GM23338 (cell line): ENCODE measurements around the gene TMEM92.
"Not testable (repeated sequence)": the region's sequence is repeated elsewhere in the genome, so short reads cannot be mapped to it uniquely, and the experiment has no call there.

Experiments used
- CREB1 ChIP-seq: fragments of 250-450 bp; sonication (Bioruptor Pico); IDR thresholded peaks from 2 replicates; pipeline ENCODE4 v1.5.0; 2020; ENCODE audit warnings: low read depth, mild to moderate bottlenecking, moderate library complexity
- EZH2 ChIP-seq: fragments of 200-600 bp; sonication (generic); IDR thresholded peaks from one replicate; pipeline ENCODE4 v1.8.0; 2017; ENCODE audit warnings: antibody characterized with exemption, mild to moderate bottlenecking, low read depth; ENCODE audit not compliant: unreplicated experiment
- EZH2phosphoT487 ChIP-seq: fragments of 200-600 bp; sonication (generic); IDR thresholded peaks from one replicate; pipeline ENCODE4 v1.8.1; 2018; ENCODE audit warnings: antibody characterized with exemption; ENCODE audit not compliant: unreplicated experiment
- JUNB ChIP-seq: IDR thresholded peaks from one replicate; pipeline ENCODE4 v1.6.1; 2016; ENCODE audit warnings: antibody characterized with exemption; ENCODE audit not compliant: unreplicated experiment
- NANOG ChIP-seq: IDR thresholded peaks from 2 replicates; pipeline ENCODE4 v1.6.1; 2016; ENCODE audit warnings: antibody characterized with exemption, borderline replicate concordance
- POLR2AphosphoS5 ChIP-seq: IDR thresholded peaks from 2 replicates; pipeline ENCODE4 v1.6.1; 2016; ENCODE audit warnings: antibody characterized with exemption, low read depth
- STAT1 ChIP-seq: IDR thresholded peaks from one replicate; pipeline ENCODE4 v1.6.1; 2016; ENCODE audit warnings: antibody characterized with exemption; ENCODE audit not compliant: unreplicated experiment
- ZNF114 ChIP-seq: fragments of 250-450 bp; sonication (Bioruptor Pico); IDR thresholded peaks from 2 replicates; pipeline ENCODE4 v1.5.0; 2020; ENCODE audit warnings: mild to moderate bottlenecking, moderate library complexity
- ZNF331 ChIP-seq: fragments of 250-450 bp; sonication (Bioruptor Pico); IDR thresholded peaks from 2 replicates; pipeline ENCODE4 v1.5.0; 2020; ENCODE audit warnings: low read depth, mild to moderate bottlenecking, moderate library complexity
- TF ChIP-seq, protein P1 (sequence below), 2 experiments: fragments of 200-600 bp in 1 of 2; sonication (generic) in 1 of 2; conservative IDR thresholded peaks; 2 replicates each; pipeline versions ENCODE4 v1.5.1 to v1.6.1; 2016 to 2017; ENCODE audit warnings: antibody characterized with exemption in 2 of 2, low read depth in 2 of 2, mild to moderate bottlenecking in 2 of 2, moderate library complexity in 1 of 2
- TF ChIP-seq, protein P2 (sequence below): IDR thresholded peaks from one replicate; pipeline ENCODE4 v1.6.1; 2018; ENCODE audit warnings: antibody characterized with exemption; ENCODE audit not compliant: unreplicated experiment
- TF ChIP-seq, protein P3 (sequence below): fragments of 250-450 bp; sonication (Bioruptor Pico); IDR thresholded peaks from 2 replicates; pipeline ENCODE4 v1.5.0; 2020; ENCODE audit warnings: mild to moderate bottlenecking, moderate library complexity
- TF ChIP-seq, protein P4 (sequence below): IDR thresholded peaks from 2 replicates; pipeline ENCODE4 v1.6.1; 2016; ENCODE audit warnings: antibody characterized with exemption

DNA sequence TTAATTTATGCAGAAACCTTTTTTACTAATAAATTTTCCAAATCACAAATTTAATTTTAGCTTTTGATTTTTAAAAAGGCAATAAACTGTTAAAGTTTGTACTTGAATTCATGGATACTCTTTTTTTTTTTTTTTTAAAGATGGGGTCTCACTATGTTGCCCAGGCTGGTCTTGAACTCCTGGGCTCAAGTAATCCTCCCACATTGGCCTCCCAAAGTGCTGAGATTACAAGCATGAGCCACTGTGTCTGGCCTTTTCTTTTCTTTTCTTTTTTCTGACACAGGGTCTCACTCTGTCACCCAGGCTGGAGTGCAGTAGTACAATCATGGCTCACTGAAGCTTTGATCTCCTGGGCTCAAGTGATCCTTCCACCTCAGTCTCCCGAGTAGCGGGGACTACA lies 42.4 kb downstream of the TMEM92 start:
- TF ChIP-seq EZH2; POLR2AphosphoS5; STAT1; JUNB; CREB1 (CRISPR knock-in tag); EZH2phosphoT487; ZNF114 (CRISPR knock-in tag); ZNF331 (CRISPR knock-in tag); NANOG: not testable (repeated sequence)
- TF ChIP-seq, protein P1, sequence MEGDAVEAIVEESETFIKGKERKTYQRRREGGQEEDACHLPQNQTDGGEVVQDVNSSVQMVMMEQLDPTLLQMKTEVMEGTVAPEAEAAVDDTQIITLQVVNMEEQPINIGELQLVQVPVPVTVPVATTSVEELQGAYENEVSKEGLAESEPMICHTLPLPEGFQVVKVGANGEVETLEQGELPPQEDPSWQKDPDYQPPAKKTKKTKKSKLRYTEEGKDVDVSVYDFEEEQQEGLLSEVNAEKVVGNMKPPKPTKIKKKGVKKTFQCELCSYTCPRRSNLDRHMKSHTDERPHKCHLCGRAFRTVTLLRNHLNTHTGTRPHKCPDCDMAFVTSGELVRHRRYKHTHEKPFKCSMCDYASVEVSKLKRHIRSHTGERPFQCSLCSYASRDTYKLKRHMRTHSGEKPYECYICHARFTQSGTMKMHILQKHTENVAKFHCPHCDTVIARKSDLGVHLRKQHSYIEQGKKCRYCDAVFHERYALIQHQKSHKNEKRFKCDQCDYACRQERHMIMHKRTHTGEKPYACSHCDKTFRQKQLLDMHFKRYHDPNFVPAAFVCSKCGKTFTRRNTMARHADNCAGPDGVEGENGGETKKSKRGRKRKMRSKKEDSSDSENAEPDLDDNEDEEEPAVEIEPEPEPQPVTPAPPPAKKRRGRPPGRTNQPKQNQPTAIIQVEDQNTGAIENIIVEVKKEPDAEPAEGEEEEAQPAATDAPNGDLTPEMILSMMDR (conservative IDR thresholded peaks at IDR 0.05; ENCODE audit: low read depth in 2 of 2) = not testable (repeated sequence)
- TF ChIP-seq, protein P2, sequence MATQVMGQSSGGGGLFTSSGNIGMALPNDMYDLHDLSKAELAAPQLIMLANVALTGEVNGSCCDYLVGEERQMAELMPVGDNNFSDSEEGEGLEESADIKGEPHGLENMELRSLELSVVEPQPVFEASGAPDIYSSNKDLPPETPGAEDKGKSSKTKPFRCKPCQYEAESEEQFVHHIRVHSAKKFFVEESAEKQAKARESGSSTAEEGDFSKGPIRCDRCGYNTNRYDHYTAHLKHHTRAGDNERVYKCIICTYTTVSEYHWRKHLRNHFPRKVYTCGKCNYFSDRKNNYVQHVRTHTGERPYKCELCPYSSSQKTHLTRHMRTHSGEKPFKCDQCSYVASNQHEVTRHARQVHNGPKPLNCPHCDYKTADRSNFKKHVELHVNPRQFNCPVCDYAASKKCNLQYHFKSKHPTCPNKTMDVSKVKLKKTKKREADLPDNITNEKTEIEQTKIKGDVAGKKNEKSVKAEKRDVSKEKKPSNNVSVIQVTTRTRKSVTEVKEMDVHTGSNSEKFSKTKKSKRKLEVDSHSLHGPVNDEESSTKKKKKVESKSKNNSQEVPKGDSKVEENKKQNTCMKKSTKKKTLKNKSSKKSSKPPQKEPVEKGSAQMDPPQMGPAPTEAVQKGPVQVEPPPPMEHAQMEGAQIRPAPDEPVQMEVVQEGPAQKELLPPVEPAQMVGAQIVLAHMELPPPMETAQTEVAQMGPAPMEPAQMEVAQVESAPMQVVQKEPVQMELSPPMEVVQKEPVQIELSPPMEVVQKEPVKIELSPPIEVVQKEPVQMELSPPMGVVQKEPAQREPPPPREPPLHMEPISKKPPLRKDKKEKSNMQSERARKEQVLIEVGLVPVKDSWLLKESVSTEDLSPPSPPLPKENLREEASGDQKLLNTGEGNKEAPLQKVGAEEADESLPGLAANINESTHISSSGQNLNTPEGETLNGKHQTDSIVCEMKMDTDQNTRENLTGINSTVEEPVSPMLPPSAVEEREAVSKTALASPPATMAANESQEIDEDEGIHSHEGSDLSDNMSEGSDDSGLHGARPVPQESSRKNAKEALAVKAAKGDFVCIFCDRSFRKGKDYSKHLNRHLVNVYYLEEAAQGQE = not testable (repeated sequence)
- TF ChIP-seq, protein P3, sequence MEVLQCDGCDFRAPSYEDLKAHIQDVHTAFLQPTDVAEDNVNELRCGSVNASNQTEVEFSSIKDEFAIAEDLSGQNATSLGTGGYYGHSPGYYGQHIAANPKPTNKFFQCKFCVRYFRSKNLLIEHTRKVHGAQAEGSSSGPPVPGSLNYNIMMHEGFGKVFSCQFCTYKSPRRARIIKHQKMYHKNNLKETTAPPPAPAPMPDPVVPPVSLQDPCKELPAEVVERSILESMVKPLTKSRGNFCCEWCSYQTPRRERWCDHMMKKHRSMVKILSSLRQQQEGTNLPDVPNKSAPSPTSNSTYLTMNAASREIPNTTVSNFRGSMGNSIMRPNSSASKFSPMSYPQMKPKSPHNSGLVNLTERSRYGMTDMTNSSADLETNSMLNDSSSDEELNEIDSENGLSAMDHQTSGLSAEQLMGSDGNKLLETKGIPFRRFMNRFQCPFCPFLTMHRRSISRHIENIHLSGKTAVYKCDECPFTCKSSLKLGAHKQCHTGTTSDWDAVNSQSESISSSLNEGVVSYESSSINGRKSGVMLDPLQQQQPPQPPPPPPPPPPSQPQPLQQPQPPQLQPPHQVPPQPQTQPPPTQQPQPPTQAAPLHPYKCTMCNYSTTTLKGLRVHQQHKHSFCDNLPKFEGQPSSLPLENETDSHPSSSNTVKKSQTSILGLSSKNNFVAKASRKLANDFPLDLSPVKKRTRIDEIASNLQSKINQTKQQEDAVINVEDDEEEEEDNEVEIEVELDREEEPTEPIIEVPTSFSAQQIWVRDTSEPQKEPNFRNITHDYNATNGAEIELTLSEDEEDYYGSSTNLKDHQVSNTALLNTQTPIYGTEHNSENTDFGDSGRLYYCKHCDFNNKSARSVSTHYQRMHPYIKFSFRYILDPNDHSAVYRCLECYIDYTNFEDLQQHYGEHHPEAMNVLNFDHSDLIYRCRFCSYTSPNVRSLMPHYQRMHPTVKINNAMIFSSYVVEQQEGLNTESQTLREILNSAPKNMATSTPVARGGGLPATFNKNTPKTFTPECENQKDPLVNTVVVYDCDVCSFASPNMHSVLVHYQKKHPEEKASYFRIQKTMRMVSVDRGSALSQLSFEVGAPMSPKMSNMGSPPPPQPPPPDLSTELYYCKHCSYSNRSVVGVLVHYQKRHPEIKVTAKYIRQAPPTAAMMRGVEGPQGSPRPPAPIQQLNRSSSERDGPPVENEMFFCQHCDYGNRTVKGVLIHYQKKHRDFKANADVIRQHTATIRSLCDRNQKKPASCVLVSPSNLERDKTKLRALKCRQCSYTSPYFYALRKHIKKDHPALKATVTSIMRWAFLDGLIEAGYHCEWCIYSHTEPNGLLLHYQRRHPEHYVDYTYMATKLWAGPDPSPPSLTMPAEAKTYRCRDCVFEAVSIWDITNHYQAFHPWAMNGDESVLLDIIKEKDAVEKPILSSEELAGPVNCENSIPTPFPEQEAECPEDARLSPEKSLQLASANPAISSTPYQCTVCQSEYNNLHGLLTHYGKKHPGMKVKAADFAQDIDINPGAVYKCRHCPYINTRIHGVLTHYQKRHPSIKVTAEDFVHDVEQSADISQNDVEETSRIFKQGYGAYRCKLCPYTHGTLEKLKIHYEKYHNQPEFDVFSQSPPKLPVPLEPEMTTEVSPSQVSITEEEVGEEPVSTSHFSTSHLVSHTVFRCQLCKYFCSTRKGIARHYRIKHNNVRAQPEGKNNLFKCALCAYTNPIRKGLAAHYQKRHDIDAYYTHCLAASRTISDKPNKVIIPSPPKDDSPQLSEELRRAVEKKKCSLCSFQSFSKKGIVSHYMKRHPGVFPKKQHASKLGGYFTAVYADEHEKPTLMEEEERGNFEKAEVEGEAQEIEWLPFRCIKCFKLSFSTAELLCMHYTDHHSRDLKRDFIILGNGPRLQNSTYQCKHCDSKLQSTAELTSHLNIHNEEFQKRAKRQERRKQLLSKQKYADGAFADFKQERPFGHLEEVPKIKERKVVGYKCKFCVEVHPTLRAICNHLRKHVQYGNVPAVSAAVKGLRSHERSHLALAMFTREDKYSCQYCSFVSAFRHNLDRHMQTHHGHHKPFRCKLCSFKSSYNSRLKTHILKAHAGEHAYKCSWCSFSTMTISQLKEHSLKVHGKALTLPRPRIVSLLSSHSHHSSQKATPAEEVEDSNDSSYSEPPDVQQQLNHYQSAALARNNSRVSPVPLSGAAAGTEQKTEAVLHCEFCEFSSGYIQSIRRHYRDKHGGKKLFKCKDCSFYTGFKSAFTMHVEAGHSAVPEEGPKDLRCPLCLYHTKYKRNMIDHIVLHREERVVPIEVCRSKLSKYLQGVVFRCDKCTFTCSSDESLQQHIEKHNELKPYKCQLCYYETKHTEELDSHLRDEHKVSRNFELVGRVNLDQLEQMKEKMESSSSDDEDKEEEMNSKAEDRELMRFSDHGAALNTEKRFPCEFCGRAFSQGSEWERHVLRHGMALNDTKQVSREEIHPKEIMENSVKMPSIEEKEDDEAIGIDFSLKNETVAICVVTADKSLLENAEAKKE (CRISPR knock-in tag) = not testable (repeated sequence)
- TF ChIP-seq, protein P4, sequence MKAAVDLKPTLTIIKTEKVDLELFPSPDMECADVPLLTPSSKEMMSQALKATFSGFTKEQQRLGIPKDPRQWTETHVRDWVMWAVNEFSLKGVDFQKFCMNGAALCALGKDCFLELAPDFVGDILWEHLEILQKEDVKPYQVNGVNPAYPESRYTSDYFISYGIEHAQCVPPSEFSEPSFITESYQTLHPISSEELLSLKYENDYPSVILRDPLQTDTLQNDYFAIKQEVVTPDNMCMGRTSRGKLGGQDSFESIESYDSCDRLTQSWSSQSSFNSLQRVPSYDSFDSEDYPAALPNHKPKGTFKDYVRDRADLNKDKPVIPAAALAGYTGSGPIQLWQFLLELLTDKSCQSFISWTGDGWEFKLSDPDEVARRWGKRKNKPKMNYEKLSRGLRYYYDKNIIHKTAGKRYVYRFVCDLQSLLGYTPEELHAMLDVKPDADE = not testable (repeated sequence)
